ENCODE measurements around the gene PSME2.

DNA sequence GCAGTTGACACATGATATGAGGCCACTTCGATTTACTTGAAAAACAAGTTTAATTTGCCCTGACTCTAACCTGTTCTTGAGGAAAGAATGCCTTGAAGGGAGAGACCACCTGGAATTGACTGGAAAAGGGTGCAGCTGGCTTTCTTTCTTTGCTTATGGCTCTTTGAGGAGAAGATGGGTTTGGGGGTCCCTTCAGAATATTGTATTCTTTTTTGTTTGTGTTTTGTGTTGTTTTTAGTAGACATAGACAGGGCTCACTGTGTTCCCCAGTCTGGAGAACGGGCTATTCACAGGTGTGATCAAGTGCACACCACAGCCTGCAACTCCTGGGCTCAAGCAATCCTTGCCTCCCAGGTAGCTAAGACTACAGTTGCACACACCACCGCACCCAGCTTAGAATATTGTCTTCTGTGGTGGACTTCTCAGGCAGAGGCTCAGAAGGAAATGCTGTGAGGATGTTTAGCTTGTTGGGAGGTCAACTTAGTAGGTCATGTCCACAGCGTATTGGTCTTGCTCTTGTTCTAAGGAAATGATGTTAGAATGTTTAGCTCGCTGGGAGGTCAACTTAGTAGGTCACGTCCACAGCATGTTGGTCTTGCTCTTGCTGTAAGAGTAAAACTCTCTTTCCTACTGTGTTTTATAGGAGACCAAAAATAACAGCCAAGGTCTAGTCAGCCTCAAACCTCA, 30.1 kb downstream of the PSME2 start:
- TF ChIP-seq EZH2 (IDR thresholded peaks at IDR 0.05; ENCODE audit: borderline replicate concordance, low read depth, low read length, severe bottlenecking) (no peak), POLR2A (IDR thresholded peaks at IDR 0.05; ENCODE audit: low read depth, low read length) (no peak), CTCF (IDR thresholded peaks at IDR 0.05; ENCODE audit: extremely low read depth in 1 of 2, insufficient read depth in 1 of 2, low read depth in 1 of 2, low read length in 2 of 2) (no peak), POLR2AphosphoS5 (IDR thresholded peaks at IDR 0.05; ENCODE audit: insufficient read depth, low read depth, low read length) (no peak), FOS (IDR thresholded peaks at IDR 0.05; ENCODE audit: borderline replicate concordance, insufficient read depth, low read length) (no peak)
